T-helper 2 cell (primary cell): ENCODE measurements around the gene SH3BGR.
"Not testable (repeated sequence)": the region's sequence is repeated elsewhere in the genome, so short reads cannot be mapped to it uniquely, and the experiment has no call there.

ENCODE experiments used
- DNase-seq, 5 experiments: peaks; one replicate each; pipeline versions ENCODE4 v3.0.0 to v3.0.0-alpha.2; 2012 to 2022
- total RNA-seq, 2 donors: gene quantifications; one replicate each; lab custom pipeline; 2026; lab: John Stamatoyannopoulos, UW

The SH3BGR gene
- 0 to 0.07 reads per million in 2 donors for total RNA-seq

GRCh38 chr21:39451332-39452206, at the start of gene SH3BGR:
SH3BGR (plus strand) TSS chr21:39451970; CDS start chr21:39452097, 127 bp downstream.
- no peak for DNase-seq

- DNase-seq = no peak
Observed at GRCh38 chr21:39406065-39406464, 45.7 kb upstream of the SH3BGR start.

- DNase-seq = not testable (repeated sequence)
Observed at GRCh38 chr21:39419204-39419603, 32.6 kb upstream of the SH3BGR start.

- no peak for DNase-seq
Observed at GRCh38 chr21:39422527-39423241, 29.1 kb upstream of the SH3BGR start.

GRCh38 chr21:39429445-39429844, 22.3 kb upstream of the SH3BGR start:
- no peak for DNase-seq

GRCh38 chr21:39430016-39430415, 21.8 kb upstream of the SH3BGR start:
- DNase-seq = no peak

- no peak for DNase-seq
Observed at GRCh38 chr21:39430457-39430856, 21.3 kb upstream of the SH3BGR start.

- no peak for DNase-seq
Observed at GRCh38 chr21:39430954-39431353, 20.8 kb upstream of the SH3BGR start.

- DNase-seq = no peak
Observed at GRCh38 chr21:39434950-39435349, 16.8 kb upstream of the SH3BGR start.

GRCh38 chr21:39439232-39439631, 12.5 kb upstream of the SH3BGR start:
- no peak for DNase-seq

- peak in 2 of 5 experiments; percentile 14 to 64 for DNase-seq
Observed at GRCh38 chr21:39441502-39442475, 10.0 kb upstream of the SH3BGR start.

- no peak for DNase-seq
Observed at GRCh38 chr21:39444421-39445180, 7.2 kb upstream of the SH3BGR start.

- DNase-seq = peak; percentile 83 to 91 (median 83)
Observed at GRCh38 chr21:39445321-39446269, 6.2 kb upstream of the SH3BGR start, which contains the start of gene LCA5L. LCA5L (minus strand) TSS chr21:39445778; CDS start chr21:39428493, 17,285 bp downstream.

GRCh38 chr21:39447264-39447663, 4.5 kb upstream of the SH3BGR start:
- DNase-seq = no peak

GRCh38 chr21:39452207-39452969, 618 bp downstream of the SH3BGR start:
- DNase-seq = no peak

GRCh38 chr21:39452970-39453342, 1.2 kb downstream of the SH3BGR start:
- DNase-seq = no peak

GRCh38 chr21:39453571-39454179, 1.9 kb downstream of the SH3BGR start:
- DNase-seq = no peak

- no peak for DNase-seq
Observed at GRCh38 chr21:39454949-39455668, 3.3 kb downstream of the SH3BGR start.

GRCh38 chr21:39456665-39457064, 4.9 kb downstream of the SH3BGR start:
- no peak for DNase-seq
